Fibroblast of the conjunctiva (primary cell): Measurements from ENCODE around the gene TRIM27.
A peak's percentile ranks its signal among the peaks of the same experiment; 100 is the strongest.
"Not testable (repeated sequence)": the region's sequence is repeated elsewhere in the genome, so short reads cannot be mapped to it uniquely, and the experiment has no call there.

ENCODE experiments used
- DNase-seq: peaks from one replicate; pipeline ENCODE4 v3.0.0-alpha.2; 2010; ENCODE audit warnings: low read depth

TRIM27 gene

GRCh38 chr6:28941684-28942448, 18.1 kb upstream of the TRIM27 start:
- DNase-seq = no peak

- peak; percentile 86 for DNase-seq
These were observed 17.3 kb upstream of the TRIM27 start for GRCh38 chr6:28940858-28941683.

GRCh38 chr6:28940294-28940857, 16.6 kb upstream of the TRIM27 start:
- peak; percentile 40 for DNase-seq

GRCh38 chr6:28933069-28933468, 9.3 kb upstream of the TRIM27 start:
- no peak for DNase-seq

GRCh38 chr6:28929887-28930620, 6.3 kb upstream of the TRIM27 start:
- no peak for DNase-seq

GRCh38 chr6:28929339-28929738, 5.6 kb upstream of the TRIM27 start:
- DNase-seq = not testable (repeated sequence)

GRCh38 chr6:28927846-28928245, 4.1 kb upstream of the TRIM27 start:
- DNase-seq = no peak

GRCh38 chr6:28922821-28923317, 916 bp downstream of the TRIM27 start:
- DNase-seq = no peak

GRCh38 chr6:28922004-28922820, 1.6 kb downstream of the TRIM27 start:
- no peak for DNase-seq

- no peak for DNase-seq
These were observed 3.5 kb downstream of the TRIM27 start for GRCh38 chr6:28920281-28920680.

GRCh38 chr6:28914941-28915340, 8.8 kb downstream of the TRIM27 start:
- no peak for DNase-seq

- no peak for DNase-seq
These were observed 12.7 kb downstream of the TRIM27 start for GRCh38 chr6:28910901-28911690.

GRCh38 chr6:28907394-28907793, 16.4 kb downstream of the TRIM27 start:
- no peak for DNase-seq

- no peak for DNase-seq
These were observed 17.1 kb downstream of the TRIM27 start for GRCh38 chr6:28906669-28907068.

- DNase-seq = no peak
These were observed 20.1 kb downstream of the TRIM27 start for GRCh38 chr6:28903686-28904085.

GRCh38 chr6:28901831-28902230, 22.0 kb downstream of the TRIM27 start:
- no peak for DNase-seq

- DNase-seq = no peak
These were observed 23.1 kb downstream of the TRIM27 start for GRCh38 chr6:28900577-28901256.

- no peak for DNase-seq
These were observed 25.1 kb downstream of the TRIM27 start for GRCh38 chr6:28898710-28898965.

- no peak for DNase-seq
These were observed 26.4 kb downstream of the TRIM27 start for GRCh38 chr6:28897369-28897745.
